GM19397 (cell line): ENCODE results near the gene ANKS3.
"Not testable (repeated sequence)": the region's sequence is repeated elsewhere in the genome, so short reads cannot be mapped to it uniquely, and the experiment has no call there.

ENCODE experiments used
- ATAC-seq: cut with Tn5 transposase; IDR thresholded peaks from one replicate; pipeline ENCODE4 v1.9.1; 2021; ENCODE audit warnings: mild to moderate bottlenecking, moderate library complexity; ENCODE audit not compliant: unreplicated experiment

The ANKS3 gene

GRCh38 chr16:4755687-4756086, 21.6 kb upstream of the ANKS3 start:
- no peak for ATAC-seq

GRCh38 chr16:4754865-4755264, 20.8 kb upstream of the ANKS3 start:
- no peak for ATAC-seq

- ATAC-seq = no peak
Observed at GRCh38 chr16:4753227-4753626, 19.2 kb upstream of the ANKS3 start.

- no peak for ATAC-seq
Observed at GRCh38 chr16:4752351-4753100, 18.5 kb upstream of the ANKS3 start.

- ATAC-seq = no peak
Observed at GRCh38 chr16:4750896-4751295, 16.8 kb upstream of the ANKS3 start.

- no peak for ATAC-seq
Observed at GRCh38 chr16:4749700-4750257, 15.7 kb upstream of the ANKS3 start.

- ATAC-seq = no peak
Observed at GRCh38 chr16:4748682-4749411, 14.8 kb upstream of the ANKS3 start.

- no peak for ATAC-seq
Observed at GRCh38 chr16:4747906-4748681, 14.0 kb upstream of the ANKS3 start.

- no peak for ATAC-seq
Observed at GRCh38 chr16:4746991-4747574, 13.0 kb upstream of the ANKS3 start.

GRCh38 chr16:4746215-4746614, 12.1 kb upstream of the ANKS3 start:
- ATAC-seq = no peak

- ATAC-seq = no peak
Observed at GRCh38 chr16:4745274-4745569, 11.2 kb upstream of the ANKS3 start.

GRCh38 chr16:4744555-4745273, 10.6 kb upstream of the ANKS3 start:
- ATAC-seq = no peak

- ATAC-seq = no peak
Observed at GRCh38 chr16:4743226-4743878, 9.3 kb upstream of the ANKS3 start.

GRCh38 chr16:4738370-4738769, 4.3 kb upstream of the ANKS3 start:
- not testable (repeated sequence) for ATAC-seq

- no peak for ATAC-seq
Observed at GRCh38 chr16:4737545-4737944, 3.5 kb upstream of the ANKS3 start.

GRCh38 chr16:4736546-4736945, 2.5 kb upstream of the ANKS3 start:
- ATAC-seq = no peak

GRCh38 chr16:4734730-4735535, 862 bp upstream of the ANKS3 start:
- ATAC-seq = peak; percentile 61

GRCh38 chr16:4733747-4734062, 366 bp downstream of the ANKS3 start:
- peak; percentile 13 for ATAC-seq

- ATAC-seq = no peak
Observed at GRCh38 chr16:4733211-4733742, 794 bp downstream of the ANKS3 start.
